GM19328 (cell line): ENCODE measurements around the gene SHISA2.

Source experiments
- ATAC-seq: cut with Tn5 transposase; IDR thresholded peaks from one replicate; pipeline ENCODE4 v1.9.1; 2021; ENCODE audit warnings: mild to moderate bottlenecking, moderate library complexity; ENCODE audit not compliant: unreplicated experiment

SHISA2 gene

DNA sequence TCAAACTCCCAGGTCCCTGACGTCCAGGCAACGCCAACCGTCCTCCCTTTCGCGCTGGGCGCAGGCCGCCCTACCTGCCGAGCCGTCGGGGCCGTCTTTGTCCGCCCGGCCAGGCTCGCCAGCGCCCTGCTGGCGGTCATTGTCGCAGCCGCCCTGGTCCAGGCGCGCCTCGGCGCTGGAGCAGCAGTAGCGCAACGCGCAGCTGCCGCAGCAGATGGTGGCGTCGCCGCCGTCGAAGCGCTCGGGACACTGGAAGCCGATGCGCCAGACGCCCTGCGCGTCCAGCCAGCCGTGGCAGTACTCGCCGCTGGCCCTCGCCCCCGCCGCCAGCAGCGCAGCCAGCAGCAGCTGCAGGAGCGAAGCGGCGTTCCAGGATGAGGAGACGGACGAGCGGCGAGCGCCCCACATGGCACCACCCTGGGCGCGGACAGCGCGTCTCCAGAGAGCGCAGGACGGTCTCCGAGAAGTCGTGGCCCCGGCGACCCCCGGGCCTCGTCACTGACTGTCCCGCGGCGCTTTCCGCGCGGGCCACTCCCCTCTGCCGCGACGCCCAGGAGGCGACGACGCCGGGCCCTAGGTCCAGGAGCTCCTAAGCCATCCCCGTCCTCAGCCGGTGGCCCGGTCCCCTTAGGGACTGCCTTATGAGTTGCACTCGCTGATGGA, 1.1 kb downstream of the SHISA2 start:
- no peak for ATAC-seq

DNA sequence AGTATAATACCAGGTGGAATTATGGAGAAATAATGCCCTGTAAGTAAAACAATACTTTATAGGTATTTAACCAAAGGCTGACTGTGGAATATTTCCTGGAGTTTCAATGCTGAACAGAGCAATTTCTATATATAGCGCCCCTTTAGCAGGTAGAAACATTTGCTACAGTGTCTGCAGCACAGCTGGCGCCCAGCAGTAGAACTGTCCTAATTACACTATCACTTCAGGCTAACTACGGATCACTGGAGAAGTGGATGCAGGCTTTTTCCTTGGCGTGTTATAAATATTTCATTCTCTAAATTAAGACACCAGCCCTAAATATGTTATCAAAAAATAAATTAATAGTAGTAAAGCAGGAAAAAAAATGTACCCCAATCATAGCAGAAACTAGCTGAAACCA, 3.1 kb downstream of the SHISA2 start:
- ATAC-seq = no peak

DNA sequence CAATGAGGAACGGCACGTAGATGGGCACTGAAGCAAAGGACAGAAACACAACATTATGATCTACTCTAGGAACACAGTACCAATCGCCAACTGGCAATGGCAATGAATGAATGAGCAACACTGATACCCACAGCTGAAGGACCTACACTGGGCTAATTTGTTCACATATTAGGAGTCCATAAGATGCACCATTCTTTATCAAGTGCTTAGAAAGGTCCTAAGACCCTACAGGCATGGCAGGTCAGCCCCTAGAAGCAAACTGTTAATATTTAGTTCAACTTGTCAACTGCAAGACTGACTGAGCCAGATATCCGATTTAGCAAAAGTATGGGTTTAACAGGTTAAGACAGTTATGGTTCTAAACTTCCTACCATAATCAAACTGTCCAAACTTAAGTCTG, 4.8 kb downstream of the SHISA2 start:
- no peak for ATAC-seq

DNA sequence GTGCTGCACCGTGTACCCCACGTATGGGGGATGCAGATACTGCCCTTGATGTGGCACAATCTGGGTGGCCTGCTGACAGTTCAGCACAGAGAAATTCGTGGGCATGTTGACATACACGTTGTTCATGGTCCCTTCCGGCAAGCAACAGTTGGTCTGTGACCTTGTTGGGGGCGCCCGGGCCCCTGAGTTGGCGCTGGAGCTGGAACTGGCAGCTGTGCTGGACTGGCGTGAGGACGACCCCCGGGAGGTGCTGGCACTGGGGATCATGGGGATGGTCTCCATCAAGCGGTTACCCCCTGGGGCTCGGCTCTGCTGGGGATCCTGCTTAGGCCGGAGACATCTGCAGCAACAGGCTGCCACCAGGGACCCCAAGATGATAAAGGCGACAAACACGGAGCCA, 5.2 kb downstream of the SHISA2 start:
- no peak for ATAC-seq

DNA sequence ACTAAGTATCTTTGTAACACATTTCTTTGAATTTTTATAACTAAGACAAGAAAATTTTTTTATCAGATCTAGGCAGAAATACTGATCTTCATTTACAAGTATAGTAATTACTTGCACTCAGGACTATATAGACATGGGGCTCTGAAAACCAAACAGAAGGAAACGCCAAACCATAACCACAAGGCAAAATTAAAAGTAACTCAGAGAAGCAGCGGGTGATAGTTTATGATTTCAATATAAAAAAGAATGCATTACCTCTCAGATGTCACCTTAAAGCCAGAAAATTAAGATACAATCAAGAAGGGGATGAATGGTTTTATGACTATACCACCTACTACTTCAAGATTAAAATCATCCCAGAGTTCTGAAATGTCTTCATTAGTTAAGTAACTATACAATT, 6.7 kb downstream of the SHISA2 start:
- ATAC-seq = no peak

DNA sequence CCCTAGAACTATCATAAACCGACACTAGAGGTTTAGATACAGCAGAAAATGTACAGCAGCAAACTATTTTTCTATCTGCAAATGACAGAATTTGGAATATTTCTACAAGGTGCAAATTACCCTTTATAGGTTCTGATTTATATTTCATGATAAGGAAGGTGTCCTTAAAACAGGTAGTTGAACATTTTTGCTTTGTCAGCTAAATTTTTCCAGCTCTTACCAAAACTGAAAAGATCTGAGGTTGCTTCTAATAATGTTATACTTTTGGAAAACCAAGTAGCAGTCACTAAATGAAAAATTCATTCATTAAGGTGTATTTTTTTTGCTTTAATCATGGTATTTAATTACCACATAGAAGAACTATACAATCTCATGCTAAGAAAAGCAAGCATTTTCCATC, 9.0 kb downstream of the SHISA2 start:
- no peak for ATAC-seq

DNA sequence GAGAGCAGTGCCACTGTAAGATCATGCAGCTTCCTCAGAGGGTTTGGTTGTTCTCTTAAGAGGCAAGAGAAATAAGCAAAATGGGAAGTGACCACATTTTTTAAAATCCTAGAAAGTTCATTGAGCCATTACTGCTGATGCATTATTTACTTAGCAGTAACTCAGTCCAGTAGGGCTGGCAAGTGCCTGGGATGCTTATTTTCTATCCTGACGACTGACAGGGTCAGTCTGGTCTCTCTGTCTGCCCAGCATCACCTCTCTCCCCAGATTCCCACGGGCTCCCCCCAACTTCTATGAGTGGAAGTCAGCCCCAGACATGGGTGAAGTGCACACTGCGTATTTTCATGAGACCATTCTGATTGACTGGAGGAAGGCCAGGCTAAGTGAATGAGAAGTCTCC, 10.4 kb downstream of the SHISA2 start:
- ATAC-seq = no peak

DNA sequence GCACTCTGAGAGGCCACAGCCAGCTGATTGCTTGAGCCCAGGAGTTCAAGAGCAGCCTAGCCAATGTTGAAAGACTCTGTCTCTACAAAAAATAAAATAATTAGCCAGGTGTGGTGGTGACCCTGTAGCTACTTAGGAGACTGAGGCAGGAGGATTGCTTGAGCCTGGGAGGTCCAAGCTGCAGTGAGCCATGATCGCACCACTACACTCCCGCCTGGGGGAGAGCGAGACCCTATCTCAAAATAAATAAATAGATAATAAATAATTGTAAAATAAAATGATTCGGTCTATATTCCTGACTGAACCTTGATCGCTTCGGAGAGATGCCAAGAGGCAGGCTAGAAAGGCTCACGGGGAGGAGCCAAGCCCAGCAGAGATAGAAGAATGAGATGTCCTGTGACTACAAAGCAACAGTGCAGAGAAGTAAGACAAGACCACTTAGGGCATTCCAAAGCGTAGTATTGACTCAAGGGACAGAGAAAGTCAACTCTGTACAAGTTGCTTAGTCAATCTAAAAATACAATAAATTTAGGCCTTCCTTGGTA, 12.8 kb downstream of the SHISA2 start:
- ATAC-seq = no peak

DNA sequence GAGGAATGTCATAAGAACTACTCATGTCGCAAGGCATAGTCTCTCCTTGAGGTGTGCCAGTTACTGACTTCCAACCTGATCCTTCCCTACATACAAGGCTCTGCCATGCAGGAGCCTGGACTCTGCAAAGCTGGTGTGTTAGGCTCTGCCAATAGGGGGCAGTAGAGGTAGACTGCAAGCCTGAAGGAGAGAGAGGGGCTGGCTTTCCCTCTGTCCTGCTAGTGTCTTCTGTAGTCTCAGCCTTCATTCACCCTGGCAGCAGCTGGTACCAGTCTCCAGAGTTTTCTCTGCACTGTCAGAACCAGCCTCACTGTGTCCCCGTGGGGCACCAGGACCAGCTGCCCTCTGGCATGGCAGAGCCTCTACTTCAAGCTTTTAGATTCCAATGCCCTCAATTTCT, 14.5 kb downstream of the SHISA2 start:
- ATAC-seq = no peak

DNA sequence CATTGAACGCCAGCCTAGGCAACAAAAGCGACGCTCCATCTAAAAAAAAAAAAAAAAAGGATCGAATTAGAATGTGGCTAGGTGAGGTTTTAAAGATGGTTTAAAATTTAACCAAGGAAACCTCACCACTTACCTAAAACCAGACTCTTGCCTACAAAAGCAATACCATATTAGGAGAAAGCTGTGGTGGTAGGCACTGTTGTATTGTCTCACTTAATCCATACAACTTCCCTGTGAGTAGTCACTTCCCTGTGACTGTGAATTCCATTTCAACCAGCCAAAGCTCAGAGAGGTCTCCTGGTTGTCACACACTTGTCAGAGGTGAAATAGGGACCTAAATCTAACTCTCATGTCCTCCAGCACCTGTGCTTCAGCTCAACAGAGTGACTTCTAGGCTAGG, 15.4 kb downstream of the SHISA2 start:
- ATAC-seq = no peak

DNA sequence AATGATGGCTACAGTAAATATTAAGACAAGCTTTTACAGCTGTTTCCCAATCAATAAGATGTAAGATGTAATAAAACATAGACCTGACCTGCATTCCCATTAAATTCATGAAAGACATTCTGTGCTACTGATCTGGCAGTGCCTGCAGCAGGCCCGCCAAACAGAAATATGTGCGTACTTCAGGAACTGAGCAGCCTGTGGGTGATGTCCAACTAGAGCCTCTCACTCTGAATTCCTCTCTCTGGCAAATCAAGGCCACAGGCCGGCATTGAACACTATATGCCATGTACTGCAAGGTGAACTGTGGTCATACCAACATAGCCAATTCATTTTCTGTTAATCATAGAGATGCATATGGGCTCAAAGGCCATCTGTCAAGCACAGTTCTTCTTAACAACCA, 17.8 kb downstream of the SHISA2 start:
- no peak for ATAC-seq

DNA sequence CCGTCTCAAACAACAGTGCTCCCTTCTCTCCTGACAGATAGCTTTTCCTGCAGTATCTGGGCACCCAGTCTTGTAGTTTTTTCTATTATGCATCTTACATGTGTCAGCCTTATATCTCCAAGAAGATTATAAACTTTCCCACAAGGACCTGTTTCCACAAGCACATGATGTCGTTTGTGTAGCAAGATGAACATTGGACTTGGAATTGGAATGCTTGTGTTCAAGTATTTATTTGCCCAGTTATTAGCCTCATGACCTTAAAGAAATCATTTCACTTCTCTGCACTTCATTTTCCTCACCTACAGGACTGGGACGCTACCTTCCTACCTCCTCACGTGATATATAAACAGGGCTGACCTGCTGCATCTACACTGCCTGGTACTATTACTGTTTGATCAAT, 21.5 kb downstream of the SHISA2 start:
- ATAC-seq = no peak

DNA sequence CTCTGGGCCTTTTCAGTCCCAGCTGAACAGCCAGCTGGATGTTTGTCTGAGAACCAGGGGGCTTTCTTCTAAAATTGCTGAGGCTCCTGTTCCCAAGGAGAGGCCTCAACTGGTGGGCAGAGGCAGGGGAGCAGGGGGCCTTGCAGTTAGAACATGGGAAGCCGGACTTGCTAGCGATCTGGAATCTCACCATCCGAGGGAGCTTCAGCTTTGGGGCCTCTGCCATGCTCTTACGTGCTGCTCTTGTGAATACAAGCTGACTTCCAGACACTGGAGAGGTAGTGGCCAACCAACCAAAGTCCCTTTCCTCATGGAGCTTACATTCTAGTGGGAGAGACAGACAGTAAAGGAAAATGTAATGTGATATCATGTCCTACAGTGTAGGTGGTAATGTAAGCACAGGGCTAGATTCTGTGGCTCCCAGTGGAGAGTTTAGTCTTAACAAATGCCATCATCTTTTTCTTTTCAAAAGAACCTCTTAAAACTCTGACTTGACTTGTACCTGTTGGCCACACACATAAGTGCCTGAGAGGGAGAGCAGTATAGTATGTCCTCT, 22.2 kb downstream of the SHISA2 start:
- no peak for ATAC-seq

DNA sequence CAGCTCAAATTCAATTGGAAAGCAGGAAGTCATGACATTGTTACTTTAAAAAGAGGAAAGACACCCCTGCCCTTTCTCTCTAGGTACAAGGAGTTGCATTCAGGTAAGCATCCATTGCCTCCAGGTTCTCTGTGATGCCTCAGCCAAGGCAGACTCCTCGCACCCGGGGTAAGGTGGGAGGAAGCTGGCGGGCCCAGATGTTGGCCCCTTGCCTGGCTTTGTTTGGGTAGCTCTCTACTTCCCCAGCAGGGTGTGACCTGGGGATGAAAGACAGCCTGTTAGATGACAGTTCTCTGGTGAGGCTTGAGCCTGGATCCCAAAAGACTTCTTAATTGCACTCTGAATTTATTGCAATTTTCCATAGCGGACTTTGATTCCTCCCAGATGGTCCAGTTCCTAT, 25.6 kb downstream of the SHISA2 start:
- ATAC-seq = no peak

DNA sequence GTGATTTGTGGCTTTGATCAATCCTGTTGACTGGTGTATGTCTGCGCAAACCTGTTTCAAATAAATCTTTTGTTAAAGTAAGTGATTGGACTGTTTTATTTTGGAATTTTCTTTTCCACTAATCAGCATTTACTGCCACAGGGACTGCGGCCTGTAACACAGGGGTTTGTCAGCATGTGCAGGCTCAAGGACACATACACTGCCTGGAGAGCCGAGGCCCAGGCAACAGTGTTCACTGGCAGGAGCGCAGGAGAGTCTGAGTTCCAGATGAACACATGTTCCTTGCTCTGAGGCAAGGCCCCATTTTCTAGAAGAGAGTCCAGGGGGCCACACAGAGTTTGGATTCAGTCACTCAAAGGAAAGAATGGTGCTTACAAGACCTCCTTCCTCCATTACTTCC, 26.0 kb downstream of the SHISA2 start:
- no peak for ATAC-seq

DNA sequence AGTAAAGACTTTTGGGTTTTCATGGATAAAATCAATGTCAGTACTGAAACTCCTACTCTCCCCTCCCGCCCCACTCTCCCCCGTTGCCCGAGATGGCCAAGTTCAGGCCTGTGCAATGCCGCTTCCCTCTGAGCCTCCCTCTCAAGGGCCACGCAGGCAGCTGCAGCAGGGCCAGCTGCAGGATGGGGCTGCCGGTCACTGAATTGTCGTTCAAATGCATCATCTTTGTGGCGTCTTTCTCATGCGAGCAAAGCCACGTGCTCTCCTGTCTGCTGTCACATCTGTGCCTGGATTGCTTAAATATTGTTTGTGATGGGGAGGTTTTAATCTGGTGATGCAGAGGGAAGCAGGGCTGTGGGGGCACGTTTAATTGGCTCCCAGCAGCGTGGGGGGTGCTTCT, 26.6 kb downstream of the SHISA2 start:
- ATAC-seq = no peak

DNA sequence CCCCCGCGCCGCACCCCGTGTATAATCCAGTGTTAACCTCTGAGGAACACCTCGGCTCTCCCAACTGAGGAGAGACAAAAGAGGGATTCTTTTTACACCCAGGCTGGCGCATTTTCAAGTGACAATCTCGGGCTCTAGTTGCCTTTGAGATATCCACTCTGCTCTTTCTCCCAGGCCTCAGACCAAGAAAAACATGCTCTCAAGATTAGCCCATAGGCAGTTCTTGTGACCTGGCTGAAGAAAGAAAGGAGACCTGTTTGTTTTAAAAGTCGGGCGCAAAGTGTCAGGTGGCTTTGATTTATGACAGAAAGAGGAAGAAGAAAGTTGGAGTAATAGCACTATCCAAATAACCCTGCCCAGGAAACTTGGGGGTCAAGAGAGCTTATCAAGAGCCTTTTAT, 27.3 kb downstream of the SHISA2 start:
- ATAC-seq = no peak

DNA sequence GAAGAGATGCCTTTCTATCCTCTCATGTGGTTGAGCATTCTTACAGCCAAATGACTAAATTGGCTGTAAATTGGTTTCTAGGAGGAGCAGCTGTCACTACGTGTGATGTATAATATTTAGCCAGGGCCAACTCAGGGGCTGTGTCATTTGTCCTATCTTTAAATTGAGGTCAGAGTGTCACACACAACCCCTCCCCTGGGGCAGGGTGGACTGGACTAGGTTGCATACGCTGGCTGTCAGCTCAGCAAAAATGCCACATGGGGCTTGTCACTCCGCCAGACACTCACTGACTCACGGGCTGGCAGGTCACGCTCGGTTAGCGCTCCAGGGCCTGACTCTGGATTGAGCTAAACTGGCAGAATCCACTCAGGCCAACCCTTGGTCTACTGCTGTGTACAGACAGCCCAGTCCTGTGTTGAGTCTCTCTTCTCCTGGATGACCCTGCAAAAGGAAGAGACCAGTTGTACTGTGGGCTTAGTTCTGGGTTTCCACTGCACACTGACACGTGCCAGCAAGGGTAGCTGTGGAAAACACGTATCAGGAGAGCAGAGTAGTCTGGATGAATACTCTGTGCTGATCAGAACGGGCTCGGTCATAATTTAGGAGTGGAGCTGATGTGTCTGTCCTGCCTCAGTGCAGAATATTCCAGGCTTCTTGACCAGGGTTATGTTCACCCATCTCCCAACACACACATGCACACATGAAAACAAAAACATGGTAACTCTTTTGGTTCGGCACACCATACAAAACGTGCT, 29.1 kb downstream of the SHISA2 start:
- no peak for ATAC-seq

DNA sequence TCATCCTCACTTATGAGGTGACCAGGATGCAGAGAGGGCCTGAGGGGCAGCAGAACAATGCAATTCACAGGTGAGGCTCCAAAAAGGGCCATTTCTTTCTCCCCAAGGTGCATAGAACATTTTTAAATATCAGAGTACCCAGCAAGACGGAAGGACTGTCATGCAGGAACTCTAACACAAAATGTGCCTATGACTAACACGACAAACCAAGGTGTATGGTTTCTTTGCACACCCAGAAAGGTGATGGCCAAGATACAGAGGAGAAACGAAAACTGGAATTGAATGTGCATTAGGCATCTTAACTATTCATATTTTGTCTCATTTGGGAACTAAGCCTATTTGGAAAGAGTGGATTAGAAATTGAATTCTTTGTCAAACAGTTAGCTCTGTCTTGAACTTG, 29.9 kb downstream of the SHISA2 start:
- ATAC-seq = no peak

DNA sequence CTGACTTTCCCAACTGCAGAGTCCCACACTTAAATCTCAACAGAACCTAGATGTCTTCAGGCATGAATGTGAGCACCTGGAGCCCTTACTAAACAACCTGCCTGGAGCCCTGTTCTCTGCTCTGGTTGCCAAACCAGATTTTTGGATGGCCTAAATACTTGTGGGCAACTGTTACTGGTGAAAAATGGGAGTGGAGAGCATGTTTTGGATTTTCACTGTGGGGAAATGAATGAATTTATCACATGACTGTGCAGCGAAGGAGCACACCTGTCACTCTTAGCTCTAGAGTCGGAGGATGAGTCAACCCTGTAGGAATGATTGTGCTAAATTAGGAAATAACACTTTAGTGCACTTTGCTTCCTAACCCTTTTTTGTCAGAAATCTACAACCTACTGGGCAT, 30.3 kb downstream of the SHISA2 start:
- no peak for ATAC-seq

DNA sequence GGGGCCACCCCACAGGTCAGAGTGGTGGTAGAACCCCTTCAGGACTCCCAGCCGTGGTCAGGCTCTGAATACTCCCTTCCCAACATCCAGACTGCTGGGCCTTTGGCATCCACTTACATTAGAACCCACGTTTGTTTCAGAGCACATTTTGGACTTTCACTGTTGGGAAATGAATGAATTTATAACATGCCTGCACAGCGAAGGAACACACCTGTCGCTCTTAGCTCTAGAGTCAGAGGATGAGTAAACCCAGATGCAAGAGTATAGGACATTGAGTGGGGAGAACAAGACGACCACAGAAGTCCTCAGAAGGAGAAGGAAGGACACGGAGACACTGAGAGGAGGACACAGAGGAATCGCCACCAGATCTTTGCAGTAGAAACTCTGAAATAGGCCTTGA, 30.9 kb downstream of the SHISA2 start:
- ATAC-seq = no peak
